Hematopoietic multipotent progenitor cell treated with erythropoietin and hydrocortisone succinate and interleukin-3 and kit ligand, for 4 days (in vitro differentiated cells): ENCODE measurements around the gene CSHL1.
A peak's percentile ranks its signal among the peaks of the same experiment; 100 is the strongest.

ENCODE experiments used
- DNase-seq: peaks from one replicate; pipeline ENCODE4 v3.0.0-alpha.2; 2015

Gene CSHL1

DNA sequence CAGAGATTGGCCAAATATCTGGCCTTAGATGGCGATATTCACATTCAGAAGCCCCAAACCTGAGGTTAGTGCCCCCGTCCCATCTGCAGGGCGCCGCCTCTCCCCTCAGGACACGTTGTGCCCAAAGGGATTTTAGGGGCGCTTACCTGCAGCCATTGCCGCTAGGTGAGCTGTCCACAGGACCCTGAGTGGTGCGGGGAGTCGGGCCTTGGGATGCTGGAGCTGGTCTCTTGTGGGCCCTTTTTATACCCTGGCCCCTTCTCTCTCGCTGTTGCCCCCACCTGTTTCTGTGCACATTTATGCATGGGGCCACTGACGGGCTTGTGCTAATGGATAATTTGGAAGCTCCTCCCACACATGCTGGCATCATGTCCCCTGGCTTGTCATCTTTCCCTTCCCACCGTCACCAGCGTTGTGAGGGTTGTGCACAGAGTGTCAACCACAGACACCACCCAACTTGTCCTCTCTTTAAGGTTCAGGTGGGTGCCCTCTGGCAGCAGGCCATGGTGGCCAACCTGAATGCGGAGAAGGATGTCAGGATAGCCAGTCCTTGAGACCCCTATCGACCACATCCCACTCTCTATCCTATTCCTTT is at the start of gene CSHL1:
CSHL1 (minus strand) TSS at position 218 of the 595 bp plus-strand sequence; CDS start at position 156, 62 bp downstream.
- DNase-seq, result no peak

DNA sequence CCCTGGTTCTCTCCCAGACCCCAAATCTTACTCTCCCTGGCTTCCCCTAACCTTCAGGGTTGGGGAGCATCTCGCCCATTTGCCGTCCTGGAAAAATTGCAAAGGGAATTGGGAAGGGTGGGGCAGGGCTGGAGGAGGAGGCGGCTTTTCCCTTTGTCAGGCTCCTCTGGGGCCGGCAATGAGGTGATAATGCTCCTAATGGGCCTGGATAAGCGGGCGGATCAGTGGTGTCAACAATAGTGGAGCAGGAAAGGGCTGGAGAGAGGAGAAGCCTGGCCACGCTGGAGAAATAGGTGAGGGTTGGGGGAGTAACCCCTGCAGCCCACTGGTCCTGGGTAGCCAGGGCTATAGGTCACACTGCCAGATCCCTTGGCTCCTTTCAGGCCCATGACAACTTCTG is 49.4 kb upstream of the CSHL1 start:
- DNase-seq, result no peak

DNA sequence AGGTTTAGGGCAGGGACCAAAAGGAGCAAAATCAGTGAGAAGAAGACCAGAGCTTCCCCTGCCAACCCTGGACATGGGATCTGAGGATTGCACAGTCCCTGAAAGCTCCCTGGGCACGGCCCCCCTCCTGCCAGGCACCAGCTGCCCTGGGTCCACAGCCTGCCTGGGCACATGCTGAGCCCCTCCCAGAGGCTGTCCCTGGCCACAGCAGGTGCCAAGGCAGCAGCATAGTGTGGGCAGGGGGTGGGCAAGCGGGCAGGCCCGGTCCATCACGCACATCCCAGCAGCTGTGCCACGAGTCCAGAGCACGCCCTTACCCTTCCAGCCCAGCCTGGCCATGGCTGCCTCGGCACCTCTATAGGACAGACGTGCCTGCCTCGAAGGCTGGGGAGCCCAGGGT is 48.9 kb upstream of the CSHL1 start:
- DNase-seq, result no peak

DNA sequence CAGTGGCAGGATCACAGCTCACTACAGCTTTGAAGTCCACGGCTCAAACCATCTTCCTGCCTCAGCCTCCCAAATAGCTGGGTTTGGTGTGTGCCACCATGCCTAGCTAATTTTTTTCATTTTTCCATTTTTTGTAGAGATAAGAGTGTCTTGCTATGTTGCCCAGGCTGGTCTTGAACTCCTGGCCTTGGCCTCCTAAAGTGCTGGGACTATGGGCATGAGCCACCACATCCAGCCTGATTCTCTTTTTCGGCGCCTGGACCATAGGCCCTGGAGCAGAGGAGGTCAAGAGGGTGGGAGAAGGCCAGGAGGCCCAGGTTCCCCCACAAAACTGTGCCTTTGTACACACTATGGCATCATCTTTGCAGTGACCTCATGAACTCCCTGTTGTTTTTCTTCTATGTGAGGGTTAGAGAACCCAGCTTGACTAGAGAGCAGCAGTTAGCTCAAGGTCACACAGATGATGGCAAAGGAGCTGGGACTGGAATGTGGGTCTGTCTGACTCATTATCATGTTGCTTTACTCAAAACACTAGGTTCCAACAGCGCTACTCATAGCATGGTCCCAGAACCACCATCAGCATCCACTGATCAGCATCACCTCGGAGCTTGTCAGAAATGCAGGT is 45.4 kb upstream of the CSHL1 start:
- DNase-seq, result no peak

DNA sequence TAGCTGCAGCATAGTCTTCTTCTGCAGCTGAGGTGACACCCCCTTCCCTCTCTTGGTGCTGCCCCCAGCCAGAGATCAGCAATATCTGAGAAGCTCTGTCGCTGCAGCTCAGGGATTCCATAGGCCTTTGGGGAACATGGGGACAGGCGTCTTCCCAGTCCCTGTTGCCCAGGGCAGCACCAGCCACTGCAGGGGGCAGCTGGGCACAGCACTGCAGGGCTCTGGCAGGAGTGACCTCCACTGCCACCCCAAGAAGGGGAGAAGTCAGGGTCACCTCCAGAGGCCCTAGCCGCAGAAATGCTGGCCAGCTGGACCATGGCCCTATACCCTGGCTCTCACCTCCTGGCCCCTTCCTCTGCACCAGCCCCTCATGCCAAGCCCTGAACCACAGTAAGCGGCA is 44.7 kb upstream of the CSHL1 start:
- no peak for DNase-seq

DNA sequence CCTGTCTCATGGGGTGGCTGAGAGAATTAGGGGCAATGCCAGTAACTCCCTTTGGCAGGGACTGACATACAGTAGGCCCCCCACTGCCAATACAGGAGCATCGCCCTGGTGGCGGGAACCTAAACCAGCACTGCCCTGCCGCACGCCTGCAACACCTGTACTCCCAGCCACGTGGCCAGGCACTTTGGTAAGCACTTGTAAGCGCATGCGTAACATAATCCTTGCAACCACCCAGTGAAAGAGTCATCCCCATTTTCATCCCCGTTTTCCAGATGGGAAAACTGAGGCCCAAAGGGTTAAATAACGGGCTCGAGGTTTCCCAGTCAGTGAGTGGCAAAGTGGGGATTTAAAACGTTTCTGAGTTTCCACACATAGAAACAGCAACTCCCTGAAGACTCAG is 44.2 kb upstream of the CSHL1 start:
- no peak for DNase-seq

DNA sequence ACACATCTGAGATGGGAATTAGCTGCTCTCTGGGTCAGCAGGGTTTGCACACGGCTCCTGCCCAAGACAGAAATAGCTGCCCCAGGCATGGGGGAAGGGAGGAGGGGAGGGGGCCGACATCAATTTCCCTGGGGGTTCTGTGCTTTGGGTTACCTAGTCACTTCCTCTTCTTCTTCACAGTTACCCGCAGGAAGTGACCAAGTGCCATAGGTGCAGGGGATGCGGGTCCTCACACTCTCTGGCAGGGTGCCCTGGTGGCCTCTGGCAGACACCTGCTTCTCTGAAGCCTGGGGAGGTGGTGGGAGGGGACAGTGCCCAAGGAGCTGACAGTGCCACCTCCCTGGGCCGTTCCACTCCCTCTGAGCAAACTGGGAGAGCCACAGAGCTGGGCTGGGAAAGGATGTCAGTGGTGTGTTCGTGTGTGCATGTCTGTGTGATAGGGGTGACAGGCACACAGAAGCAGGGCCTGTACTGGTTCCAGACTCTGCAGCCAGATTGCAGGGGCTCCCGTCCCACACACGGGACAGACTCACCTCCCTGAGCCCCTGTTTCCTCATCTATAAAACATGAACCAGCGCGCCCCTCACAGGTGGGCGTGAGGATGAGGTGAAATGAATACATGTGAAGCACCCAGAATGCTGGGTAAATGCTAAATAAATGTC is 43.5 kb upstream of the CSHL1 start:
- DNase-seq, result peak; percentile 51

DNA sequence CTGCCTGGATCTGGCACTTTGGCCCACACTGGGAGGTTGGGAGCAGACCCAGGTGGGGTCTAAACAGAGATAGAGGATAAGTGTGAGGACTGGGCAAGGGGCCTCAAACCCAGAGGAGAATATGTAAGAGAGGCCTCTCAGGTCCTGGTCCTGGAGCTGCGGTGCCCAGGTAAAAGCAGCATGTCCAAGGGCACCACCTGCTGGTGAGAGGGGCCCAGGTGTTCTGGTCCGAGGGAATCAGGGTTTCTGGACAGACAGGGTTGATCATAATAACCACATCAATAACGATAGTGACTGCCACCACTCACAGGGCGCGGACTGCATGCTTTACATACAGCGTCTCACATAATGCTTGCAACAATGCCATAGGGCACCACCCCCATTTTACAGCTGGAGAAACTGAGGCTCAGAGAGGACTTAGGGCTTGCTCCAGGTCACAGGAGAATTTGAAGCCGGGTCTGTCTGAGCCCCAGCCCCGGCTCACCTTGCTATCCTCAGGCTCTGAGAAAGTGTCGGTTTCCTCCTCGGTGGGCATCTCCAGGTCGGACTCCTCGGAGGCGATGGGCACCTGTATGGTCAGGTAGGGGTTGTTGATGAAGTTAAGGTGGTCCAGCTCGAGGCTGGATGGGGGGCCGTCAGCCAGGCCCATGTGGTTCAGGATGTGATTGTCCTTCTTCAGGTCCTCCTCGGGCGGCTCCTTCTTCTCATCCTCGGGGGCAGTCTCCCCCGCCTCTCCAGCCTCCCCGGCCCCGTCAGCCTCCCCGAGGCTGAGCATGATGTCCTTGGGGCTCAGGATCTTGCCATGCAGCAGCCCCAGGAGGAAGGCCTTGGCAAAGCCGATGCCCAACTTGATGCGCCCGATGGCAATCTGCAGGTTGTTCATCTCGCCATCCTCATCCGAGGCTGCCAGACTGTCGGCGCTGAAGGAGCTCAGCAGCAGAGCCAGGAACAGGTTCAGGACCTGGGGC is 40.2 kb upstream of the CSHL1 start:
- DNase-seq, result no peak

DNA sequence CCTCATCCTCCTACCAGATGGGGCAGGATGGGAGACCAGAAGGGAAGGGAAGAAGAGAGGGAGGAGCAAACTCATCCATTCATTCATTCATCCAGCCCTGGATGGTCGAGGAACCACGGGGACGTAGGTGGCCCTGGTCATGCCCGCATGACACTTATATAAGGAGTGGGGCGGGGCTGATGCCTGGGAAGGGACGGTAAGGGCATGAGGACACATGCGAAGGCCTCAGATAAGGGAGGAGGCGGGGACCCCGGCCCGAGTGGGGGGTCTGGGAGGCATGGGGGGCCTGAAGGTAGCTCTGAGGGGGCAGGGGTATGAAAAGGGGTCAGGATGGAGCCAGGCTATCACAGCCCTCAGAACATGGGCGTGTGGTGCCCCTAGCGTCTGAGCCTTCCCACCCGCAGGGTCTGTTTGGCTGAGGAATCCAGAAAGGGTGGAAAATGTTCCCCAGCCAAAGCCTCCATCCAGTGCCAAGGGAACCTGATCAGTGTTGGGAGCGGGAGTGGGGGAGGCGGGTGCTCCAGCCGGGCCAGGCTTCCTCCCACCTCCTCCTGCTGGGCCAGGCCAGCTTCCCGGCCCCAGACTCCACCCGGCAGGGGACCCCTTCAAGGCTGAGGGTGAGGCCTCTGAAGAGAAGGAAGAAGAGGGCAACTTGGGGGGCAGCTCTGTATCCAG is 38.7 kb upstream of the CSHL1 start:
- DNase-seq, result no peak

DNA sequence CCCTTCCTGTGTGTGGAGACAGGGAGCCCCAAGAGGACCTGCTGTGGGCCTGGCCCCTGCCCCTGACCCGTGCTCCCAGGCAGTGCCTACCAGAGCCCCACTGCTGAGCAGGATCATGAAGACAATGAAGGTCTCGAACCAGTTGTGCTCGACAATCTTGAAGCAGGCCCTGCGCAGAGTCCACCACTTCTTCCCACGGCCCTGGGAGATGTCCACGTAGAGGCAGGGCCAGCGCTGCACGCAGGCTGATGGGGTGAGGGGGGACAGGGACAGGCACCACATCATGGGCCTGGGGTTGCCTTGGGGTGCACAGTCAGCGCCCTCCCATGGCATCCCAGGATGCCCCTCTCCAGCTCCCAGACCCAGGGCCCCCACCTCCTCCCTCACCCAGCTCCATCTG is 37.5 kb upstream of the CSHL1 start:
- DNase-seq, result no peak

DNA sequence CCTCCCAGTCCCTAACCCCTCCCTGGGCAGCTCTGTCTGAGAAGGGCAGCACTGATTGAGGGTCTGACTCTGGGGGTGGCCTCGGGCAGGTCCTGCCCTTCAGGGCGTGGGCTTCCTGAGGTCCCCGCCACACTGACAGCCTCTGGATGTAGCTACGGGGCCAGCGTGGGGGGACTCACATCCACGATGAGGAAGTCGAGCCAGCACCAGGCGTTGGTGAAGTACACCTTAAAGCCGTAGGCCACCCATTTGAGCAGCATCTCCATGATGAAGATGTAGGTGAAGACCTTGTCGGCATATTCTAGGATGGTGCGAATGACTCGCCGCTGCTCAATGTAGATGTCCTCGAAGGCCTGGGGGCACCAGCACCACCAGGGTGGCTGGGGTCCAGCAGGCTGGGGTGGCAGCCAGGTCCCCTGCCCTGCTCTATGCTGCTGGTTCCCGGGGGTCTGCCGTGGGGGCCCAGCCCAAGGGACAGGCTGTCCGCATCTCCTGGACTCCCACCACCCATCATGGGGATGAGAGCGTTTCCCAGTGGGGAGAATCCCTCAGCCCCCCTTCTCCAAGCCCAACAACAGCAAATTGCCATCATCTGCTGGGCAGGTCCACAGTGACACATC is 36.8 kb upstream of the CSHL1 start:
- no peak for DNase-seq

DNA sequence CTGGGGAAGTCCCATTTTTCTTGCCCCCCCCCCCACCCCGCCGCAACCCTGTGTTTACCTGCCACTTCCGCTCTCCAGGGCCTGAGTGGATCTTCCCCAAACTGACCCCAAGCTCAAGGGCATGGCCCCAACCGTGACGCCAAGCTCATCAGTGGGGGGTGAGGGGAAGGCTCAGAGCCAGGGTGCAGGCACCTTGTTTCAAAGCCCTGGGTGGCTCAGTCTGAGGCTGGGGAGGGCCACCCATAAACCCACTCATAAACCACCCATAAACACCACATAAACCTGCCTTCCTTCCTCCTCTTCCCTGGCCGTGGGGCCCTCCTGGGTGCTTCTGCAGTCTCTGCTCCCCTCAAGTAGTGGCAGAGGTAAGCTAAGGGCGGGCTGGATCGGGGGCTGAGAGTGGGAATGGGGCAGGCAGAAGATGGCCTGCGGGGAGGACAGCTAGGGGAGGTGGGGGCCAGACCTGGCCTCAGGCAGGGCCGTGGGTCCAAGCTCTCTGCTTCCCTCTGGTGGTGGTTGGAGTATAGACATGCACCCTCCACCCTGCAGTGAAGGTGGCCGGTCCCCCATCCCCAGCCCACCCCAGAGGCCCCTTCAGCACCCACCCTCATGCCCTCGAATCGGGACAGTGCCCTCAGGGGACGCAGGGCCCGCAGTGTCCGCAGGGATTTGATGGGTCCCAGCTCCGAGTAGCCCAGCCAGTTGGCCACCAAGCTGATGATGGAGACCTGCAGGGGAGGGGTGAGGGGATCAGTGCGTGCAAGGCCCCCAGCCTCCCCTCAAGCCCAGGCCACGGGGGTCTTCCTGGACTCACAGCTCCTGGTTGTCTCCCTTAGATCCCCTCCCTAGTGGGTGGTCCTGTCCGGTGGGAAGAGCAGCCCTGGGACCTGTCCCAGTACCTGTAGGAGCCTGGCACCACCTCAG is 35.6 kb upstream of the CSHL1 start:
- peak; percentile 79 for DNase-seq

DNA sequence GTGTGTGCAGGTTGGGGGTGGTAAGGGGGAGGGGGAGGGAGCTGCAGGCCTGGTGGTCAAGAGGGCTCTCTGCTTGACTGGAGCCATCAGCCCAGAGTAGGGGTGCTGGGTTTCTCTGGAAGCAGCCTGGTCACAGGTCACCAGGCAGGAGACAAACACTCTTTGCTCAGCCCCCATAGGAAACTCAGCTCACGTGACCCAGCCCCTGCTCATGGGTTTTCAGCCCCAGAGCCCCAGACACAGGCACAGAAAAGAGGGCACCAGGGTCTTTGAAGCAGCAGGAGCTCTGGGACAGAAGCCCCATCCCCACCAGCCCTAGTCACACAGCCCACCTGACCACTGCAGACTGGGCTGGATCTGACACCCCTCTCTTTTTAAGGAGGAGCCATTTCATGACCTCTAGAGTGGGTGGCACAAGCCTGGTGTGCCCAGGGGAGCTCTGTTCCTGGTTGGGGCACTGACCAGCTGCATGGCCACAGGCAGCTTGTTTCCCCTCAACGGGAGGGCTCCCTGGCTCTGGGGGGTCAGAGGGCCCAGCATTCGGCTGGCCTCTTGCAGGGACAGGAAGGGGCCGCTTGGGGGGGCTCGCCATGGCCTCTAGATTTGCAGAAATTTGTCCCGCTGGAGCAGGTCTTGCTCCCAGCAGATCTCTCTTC is 34.9 kb upstream of the CSHL1 start:
- DNase-seq, result no peak

DNA sequence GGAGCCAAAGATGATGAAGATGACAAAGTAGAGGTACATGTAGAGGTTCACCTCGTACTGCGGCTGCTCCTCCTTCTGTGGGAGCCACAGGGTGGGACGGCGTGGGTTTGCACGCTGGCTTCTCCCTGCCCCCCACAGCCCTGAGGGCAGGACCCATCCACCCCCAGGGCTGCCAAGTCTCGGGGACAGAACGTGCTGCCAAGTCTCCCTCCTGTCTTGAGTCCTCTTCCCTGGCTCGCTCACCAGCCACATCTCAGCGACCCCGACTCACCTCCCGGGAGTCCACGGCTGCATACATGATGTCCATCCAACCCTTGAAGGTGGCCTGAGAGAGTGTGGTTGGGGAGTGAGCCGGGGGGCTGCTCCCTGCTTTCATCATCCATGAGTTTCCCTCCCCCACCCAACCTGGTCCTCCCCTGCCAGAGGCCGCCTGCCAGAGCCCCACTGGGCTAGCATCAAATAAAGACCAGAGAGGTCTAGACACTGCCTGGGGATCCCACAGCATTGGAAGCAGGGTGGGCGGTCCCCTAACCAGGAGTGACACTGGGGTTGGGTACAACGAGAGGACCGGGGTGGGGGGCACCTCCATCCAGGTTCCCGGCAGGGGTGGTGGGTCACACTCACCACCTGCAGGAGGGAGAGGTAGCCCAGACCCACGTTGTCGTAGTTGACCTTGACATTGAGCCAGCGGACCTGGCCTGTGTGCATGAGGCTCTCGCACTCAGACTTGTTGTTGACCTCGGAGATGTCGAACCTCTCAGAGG is 33.9 kb upstream of the CSHL1 start:
- DNase-seq, result no peak

DNA sequence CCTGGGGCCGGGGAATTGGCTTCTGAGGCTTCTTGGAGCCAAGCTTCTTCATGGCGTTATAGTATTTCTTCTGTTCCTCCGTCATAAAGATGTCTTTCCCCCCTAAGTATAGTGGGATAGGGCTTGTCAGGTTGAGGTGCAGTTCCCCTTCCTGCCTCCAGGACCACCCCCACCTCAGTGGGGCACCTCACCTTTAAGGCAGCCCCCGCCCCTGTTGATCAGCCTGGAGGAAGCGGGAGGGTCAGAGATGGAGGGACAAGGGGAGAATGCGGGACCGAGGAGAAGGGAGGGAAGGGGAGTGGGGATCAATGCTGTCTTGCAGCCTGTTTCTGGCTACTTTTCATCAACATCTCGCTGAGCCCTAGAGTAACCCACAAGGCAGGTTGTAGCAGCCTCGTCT is 32.7 kb upstream of the CSHL1 start:
- no peak for DNase-seq

DNA sequence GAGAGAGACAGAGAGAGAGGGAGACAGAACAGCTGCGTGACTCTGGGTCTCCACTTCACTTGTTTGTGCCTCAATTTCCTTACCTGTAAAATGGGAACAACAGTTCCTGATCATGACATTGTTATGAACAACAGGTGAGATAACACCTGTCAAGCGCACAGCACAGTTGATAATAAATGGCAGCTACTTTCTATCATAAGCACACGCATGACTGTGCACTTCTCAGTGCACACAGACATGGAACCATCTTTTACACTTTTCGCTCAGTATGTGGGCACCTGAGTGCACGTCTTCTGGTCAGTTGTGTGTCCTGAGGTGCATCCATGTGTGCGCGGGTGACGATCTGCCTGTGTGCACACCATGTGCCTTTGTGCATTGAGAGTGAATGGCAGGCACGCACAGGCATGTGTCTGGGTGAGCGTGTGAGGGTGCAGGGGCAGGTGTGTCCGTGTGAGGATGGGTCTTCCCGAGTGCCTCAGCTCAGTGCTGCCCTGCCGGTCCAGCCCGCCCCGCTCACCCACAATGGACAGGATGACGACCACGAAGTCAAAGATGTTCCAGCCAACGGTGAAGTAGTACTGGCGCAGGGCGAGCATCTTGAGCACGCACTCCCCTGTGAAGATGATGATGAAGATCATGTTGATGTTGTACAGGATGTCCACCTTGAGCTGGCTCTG is 31.4 kb upstream of the CSHL1 start:
- no peak for DNase-seq

DNA sequence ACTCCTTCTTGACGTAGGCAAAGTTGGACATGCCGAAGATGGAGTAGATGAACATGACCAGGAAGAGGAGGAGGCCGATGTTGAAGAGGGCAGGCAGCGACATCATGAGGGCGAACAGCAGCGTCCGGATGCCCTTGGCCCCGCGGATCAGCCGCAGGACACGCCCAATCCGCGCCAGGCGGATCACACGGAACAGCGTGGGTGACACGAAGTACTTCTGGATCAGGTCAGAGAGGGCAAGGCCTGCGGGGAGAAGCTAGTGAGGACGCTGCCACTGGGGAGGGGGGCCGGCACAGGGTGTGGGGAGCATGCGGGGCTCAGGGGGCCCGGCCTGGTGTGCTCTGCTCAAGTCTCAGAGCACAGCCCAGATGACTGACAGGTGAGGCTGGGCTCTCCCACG is 30.7 kb upstream of the CSHL1 start:
- DNase-seq, result no peak

DNA sequence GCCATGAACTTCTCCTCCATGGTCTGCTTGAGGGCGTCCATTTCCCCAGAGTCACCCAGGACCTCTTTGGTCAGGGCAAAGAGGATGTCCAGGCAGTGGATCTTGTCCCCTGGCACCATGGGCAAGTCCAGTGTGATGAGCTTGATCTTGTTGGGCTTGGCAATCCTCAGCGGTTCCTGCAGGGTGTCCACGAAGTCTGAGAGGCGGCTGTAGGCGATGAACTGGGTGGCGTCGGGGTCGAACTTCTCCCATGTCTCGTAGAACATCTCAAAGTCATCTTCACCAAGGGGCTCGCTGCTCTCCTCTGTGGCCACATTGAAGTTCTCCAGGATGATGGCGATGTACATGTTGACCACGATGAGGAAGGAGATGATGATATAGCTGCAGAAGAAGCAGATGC is 30.1 kb upstream of the CSHL1 start:
- DNase-seq, result no peak

DNA sequence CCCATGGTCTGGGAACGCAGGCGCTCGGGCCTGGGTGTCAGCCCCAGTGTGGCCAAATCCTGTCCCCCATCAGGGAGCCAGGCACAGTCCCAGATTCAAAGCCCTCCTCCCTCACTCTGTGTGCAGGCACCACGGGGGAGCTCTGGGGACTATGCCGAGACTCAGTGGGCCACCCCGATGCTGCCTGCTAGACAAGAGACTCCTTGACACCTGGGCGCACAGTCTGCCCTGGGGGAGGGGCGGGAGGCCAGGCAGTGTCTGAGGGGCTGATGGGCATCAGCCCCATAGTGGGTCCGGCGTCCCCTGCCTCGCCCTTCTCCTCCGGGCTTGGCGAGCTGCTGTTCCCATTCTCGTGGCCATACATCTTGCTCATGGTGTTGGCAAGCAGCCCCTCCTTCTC is 29.5 kb upstream of the CSHL1 start:
- DNase-seq, result no peak
